Endothelial cell of umbilical vein (primary cell): Measurements from ENCODE around the gene AGA. TPM values are rescaled to one million over a fixed set of nuclear protein-coding genes. Genes with fewer than 3 reads are reported as not detected.

Experiments
- BruUV-seq: library from RNA; stranded (reverse); fragments of 400-500 nt; replicated peaks from 2 replicates; lab custom pipeline; 2021; lab: Mats Ljungman, UMichigan
- CTCF ChIA-PET: fragments of 300-600, 350-600 bp; sonication (Branson Sonifier 250); formaldehyde crosslinking; loops from one replicate; lab custom pipeline; 2021; ENCODE audit warnings: antibody characterized with exemption, inconsistent platforms; lab: Charles Lee
- POLR2A ChIA-PET: fragments of 300-600, 350-600 bp; sonication (Branson Sonifier 250); formaldehyde crosslinking; loops from one replicate; lab custom pipeline; 2021; ENCODE audit warnings: antibody characterized with exemption, inconsistent platforms; lab: Charles Lee
- DNase-seq: peaks from one replicate; pipeline ENCODE4 v3.0.0-alpha.2; 2011; ENCODE audit warnings: low read depth, low spot score
- FAIRE-seq: peaks from 2 replicates; lab custom pipeline; 2011; peaks lifted over from hg19 to GRCh38; lab: Jason Lieb, UNC
- H2AFZ ChIP-seq: 2 replicates; pipeline ENCODE4 v1.6.0; 2012; ENCODE audit warnings: low read depth, low read length, control low read depth, inconsistent platforms
- H3K27ac ChIP-seq: 2 replicates; pipeline ENCODE4 v1.5.1; 2011; ENCODE audit warnings: low read depth, mild to moderate bottlenecking, control low read depth, low read length, moderate library complexity; ENCODE audit not compliant: insufficient read depth
- H3K27me3 ChIP-seq, 2 experiments: 2 replicates each; pipeline versions ENCODE4 v1.6.0 to v1.6.1; 2011; ENCODE audit warnings: low read length in 2 of 2, mixed read lengths in 1 of 2; ENCODE audit not compliant: control insufficient read depth in 2 of 2, insufficient read depth in 2 of 2
- H3K36me3 ChIP-seq, 2 experiments: 2 replicates in 1 of 2; 3 replicates in 1 of 2; pipeline ENCODE4 v1.5.1; 2011; ENCODE audit warnings: low read length in 2 of 2, mild to moderate bottlenecking in 1 of 2, moderate library complexity in 1 of 2; ENCODE audit not compliant: control insufficient read depth in 2 of 2, insufficient read depth in 2 of 2; ENCODE audit errors: extremely low read depth in 1 of 2
- H3K4me1 ChIP-seq: 3 replicates; pipeline ENCODE4 v1.5.1; 2011; ENCODE audit warnings: mild to moderate bottlenecking, low read length; ENCODE audit not compliant: control insufficient read depth, insufficient read depth; ENCODE audit errors: extremely low read depth
- H3K4me2 ChIP-seq: 2 replicates; pipeline ENCODE4 v1.6.1; 2011; ENCODE audit warnings: low read length, control low read depth, mixed read lengths; ENCODE audit not compliant: insufficient read depth
- H3K4me3 ChIP-seq, 3 experiments: fragments of 200-600 bp in 1 of 3; sonication (generic), shearing (Covaris generic) in 1 of 3; replicated peaks in 1 of 3; 2 replicates each; pipeline ENCODE4 v1.5.1; 2011 to 2016; ENCODE audit warnings: control low read depth in 3 of 3, low read length in 3 of 3, mild to moderate bottlenecking in 2 of 3, inconsistent platforms in 1 of 3, low read depth in 1 of 3, moderate library complexity in 1 of 3; ENCODE audit not compliant: insufficient read depth in 1 of 3
- H3K79me2 ChIP-seq: 2 replicates; pipeline ENCODE4 v1.6.0; 2012; ENCODE audit warnings: low read length, inconsistent platforms; ENCODE audit not compliant: control insufficient read depth, insufficient read depth
- H3K9ac ChIP-seq: replicated peaks from 2 replicates; pipeline ENCODE3; 2011; ENCODE audit warnings: low read length, control low read depth; ENCODE audit not compliant: insufficient read depth; ENCODE audit errors: extremely low read depth
- H3K9me1 ChIP-seq: replicated peaks from 3 replicates; pipeline ENCODE4 v1.6.0; 2011; ENCODE audit warnings: mild to moderate bottlenecking, low read length; ENCODE audit not compliant: control insufficient read depth, insufficient read depth; ENCODE audit errors: extremely low read depth
- H3K9me3 ChIP-seq: replicated peaks from 2 replicates; pipeline ENCODE4 v1.5.1; 2012; ENCODE audit warnings: low read length, inconsistent platforms; ENCODE audit not compliant: control insufficient read depth, insufficient read depth
- H4K20me1 ChIP-seq: replicated peaks from 2 replicates; pipeline ENCODE3; 2011; ENCODE audit warnings: mild to moderate bottlenecking, low read length; ENCODE audit not compliant: control insufficient read depth, insufficient read depth; ENCODE audit errors: extremely low read depth
- EZH2 ChIP-seq: IDR thresholded peaks from 2 replicates; pipeline ENCODE4 v1.6.1; 2012; ENCODE audit warnings: borderline replicate concordance, low read depth, mild to moderate bottlenecking, moderate library complexity, low read length, inconsistent platforms; ENCODE audit not compliant: severe bottlenecking
- FOS ChIP-seq: IDR thresholded peaks from 2 replicates; pipeline ENCODE4 v1.6.1; 2011; ENCODE audit warnings: mild to moderate bottlenecking, low read length, moderate library complexity, borderline replicate concordance; ENCODE audit not compliant: insufficient read depth
- GATA2 ChIP-seq: IDR thresholded peaks from 2 replicates; pipeline ENCODE4 v1.7.0; 2011; ENCODE audit warnings: low read depth, mild to moderate bottlenecking, moderate library complexity, mixed read lengths, low read length; ENCODE audit not compliant: insufficient read length, insufficient read depth
- JUN ChIP-seq: IDR thresholded peaks from 2 replicates; pipeline ENCODE4 v1.6.1; 2011; ENCODE audit warnings: borderline replicate concordance, low read depth; ENCODE audit not compliant: insufficient read length, insufficient read depth
- MYC ChIP-seq: IDR thresholded peaks from one replicate; pipeline ENCODE4 v1.6.1; 2011; ENCODE audit warnings: mild to moderate bottlenecking, low read depth, low read length
- POLR2A ChIP-seq: IDR thresholded peaks from 2 replicates; pipeline ENCODE4 v1.6.1; 2012; ENCODE audit warnings: low read depth, mild to moderate bottlenecking, control low read depth, low read length
- POLR2AphosphoS5 ChIP-seq: IDR thresholded peaks from 2 replicates; pipeline ENCODE4 v1.6.1; 2012; ENCODE audit warnings: low read depth, mild to moderate bottlenecking, control low read depth, low read length, moderate library complexity; ENCODE audit not compliant: insufficient read depth
- dilution Hi-C: fragments of 300-500 bp; cut with MboI; formaldehyde crosslinking; loops from one replicate; pipeline ENCODE4 v1.15.0; 2019; ENCODE audit warnings: low sequenced_read_pairs; ENCODE audit not compliant: extremely low pct_ligation_motif_present
- intact Hi-C: fragments of 100-400 bp; cut with micrococcal nuclease; formaldehyde crosslinking; loops from one replicate; pipeline ENCODE4 v1.10.0; 2022
- polyA plus RNA-seq, 4 experiments: library from polyadenylated mRNA; depleted of rRNA in 3 of 4; stranded (reverse) in 3 of 4; unstranded in 1 of 4; fragments of >200 nt; gene quantifications; 2 replicates each; pipeline versions ENCODE4 v1.2.1 to v1.2.3, GENCODE V29; 2011 to 2012; ENCODE audit warnings: missing spikeins in 1 of 4
- total RNA-seq: library from RNA; stranded (reverse); gene quantifications from 2 replicates; pipeline ENCODE4 v1.2.3, GENCODE V29; 2021
- TF ChIP-seq, protein P1 (sequence below), 2 donors: IDR thresholded peaks; 1 replicate in 1 of 2; 2 replicates in 1 of 2; pipeline ENCODE4 v1.5.1; 2011; ENCODE audit warnings: low read length in 2 of 2, mild to moderate bottlenecking in 2 of 2, moderate library complexity in 2 of 2, control low read depth in 1 of 2, inconsistent platforms in 1 of 2, low read depth in 1 of 2; ENCODE audit not compliant: insufficient read depth in 1 of 2; ENCODE audit errors: extremely low read depth in 1 of 2
- TF ChIP-seq, protein P2 (sequence below): IDR thresholded peaks from 2 replicates; pipeline ENCODE4 v1.6.1; 2011; ENCODE audit not compliant: insufficient read depth, insufficient read length

Gene AGA
- total and polyA plus RNA-seq, 2 donors (not counting 3 experiments of a cell fraction or from before 2014, with no cell fraction given): 14.1 to 16.9 TPM

DNA sequence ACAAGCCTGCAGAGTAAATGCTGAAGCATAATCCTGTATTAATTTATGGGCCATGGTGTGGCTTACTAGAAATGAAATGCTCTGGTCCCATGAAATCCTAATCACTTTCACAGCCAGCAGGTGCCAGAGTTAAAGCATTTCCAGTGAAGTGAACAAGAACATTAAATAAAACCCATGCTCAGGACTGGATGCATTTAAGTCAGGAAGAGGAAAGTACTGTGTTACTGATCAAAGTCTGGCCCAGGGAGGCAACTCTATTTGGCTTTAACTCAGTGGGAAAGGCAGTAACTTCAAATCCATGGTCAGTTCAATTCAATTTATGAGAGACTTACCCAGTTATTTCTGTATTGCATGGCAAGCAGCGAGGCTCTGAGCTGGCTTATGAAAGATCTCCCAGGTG lies 29.2 kb downstream of the AGA start:
- no peak for DNase-seq
- no TSS peak for BruUV-seq
- Histone ChIP-seq H3K27ac (no peak overlapping the region), H3K9me1 (no peaks in the 10 kb centered on the region), H3K9ac (no peak overlapping the region), H3K36me3 (no peaks in the 10 kb centered on the region), H3K4me1 (no peaks in the 10 kb centered on the region), H3K27me3 (no peaks in the 10 kb centered on the region), H3K4me2 (no peak overlapping the region), H3K4me3 (no peak overlapping the region), H4K20me1 (no peaks in the 10 kb centered on the region), H3K9me3 (no peaks in the 10 kb centered on the region), H2AFZ (no peak overlapping the region), H3K79me2 (no peaks in the 10 kb centered on the region)
- TF ChIP-seq FOS: no peak
- TF ChIP-seq JUN: no peak
- TF ChIP-seq EZH2: no peak
- TF ChIP-seq GATA2: no peak
- TF ChIP-seq, protein P1, sequence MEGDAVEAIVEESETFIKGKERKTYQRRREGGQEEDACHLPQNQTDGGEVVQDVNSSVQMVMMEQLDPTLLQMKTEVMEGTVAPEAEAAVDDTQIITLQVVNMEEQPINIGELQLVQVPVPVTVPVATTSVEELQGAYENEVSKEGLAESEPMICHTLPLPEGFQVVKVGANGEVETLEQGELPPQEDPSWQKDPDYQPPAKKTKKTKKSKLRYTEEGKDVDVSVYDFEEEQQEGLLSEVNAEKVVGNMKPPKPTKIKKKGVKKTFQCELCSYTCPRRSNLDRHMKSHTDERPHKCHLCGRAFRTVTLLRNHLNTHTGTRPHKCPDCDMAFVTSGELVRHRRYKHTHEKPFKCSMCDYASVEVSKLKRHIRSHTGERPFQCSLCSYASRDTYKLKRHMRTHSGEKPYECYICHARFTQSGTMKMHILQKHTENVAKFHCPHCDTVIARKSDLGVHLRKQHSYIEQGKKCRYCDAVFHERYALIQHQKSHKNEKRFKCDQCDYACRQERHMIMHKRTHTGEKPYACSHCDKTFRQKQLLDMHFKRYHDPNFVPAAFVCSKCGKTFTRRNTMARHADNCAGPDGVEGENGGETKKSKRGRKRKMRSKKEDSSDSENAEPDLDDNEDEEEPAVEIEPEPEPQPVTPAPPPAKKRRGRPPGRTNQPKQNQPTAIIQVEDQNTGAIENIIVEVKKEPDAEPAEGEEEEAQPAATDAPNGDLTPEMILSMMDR (IDR thresholded peaks at IDR 0.05; ENCODE audit: extremely low read depth in 1 of 2, insufficient read depth in 1 of 2, low read depth in 1 of 2, low read length in 2 of 2): no peak
- no peak for TF ChIP-seq POLR2AphosphoS5
- TF ChIP-seq POLR2A: no peak
- TF ChIP-seq, protein P2, sequence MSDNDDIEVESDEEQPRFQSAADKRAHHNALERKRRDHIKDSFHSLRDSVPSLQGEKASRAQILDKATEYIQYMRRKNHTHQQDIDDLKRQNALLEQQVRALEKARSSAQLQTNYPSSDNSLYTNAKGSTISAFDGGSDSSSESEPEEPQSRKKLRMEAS: no peak
- TF ChIP-seq MYC: no peak
- ChIA-PET POLR2A (no interaction called here), CTCF (no interaction called here)
- intact Hi-C loops (no loop called here), dilution Hi-C loops (no loop called here)
- FAIRE-seq: no peak
